Measurements from ENCODE around the gene CXXC5. TPM values are rescaled to one million over a fixed set of nuclear protein-coding genes. Genes with fewer than 3 reads are reported as not detected.
A peak's percentile ranks its signal among the peaks of the same experiment; 100 is the strongest.

Gene CXXC5
- polyA plus RNA-seq, 10 donors, result 64.9 to 86.7 (median 77.1) TPM

DNA sequence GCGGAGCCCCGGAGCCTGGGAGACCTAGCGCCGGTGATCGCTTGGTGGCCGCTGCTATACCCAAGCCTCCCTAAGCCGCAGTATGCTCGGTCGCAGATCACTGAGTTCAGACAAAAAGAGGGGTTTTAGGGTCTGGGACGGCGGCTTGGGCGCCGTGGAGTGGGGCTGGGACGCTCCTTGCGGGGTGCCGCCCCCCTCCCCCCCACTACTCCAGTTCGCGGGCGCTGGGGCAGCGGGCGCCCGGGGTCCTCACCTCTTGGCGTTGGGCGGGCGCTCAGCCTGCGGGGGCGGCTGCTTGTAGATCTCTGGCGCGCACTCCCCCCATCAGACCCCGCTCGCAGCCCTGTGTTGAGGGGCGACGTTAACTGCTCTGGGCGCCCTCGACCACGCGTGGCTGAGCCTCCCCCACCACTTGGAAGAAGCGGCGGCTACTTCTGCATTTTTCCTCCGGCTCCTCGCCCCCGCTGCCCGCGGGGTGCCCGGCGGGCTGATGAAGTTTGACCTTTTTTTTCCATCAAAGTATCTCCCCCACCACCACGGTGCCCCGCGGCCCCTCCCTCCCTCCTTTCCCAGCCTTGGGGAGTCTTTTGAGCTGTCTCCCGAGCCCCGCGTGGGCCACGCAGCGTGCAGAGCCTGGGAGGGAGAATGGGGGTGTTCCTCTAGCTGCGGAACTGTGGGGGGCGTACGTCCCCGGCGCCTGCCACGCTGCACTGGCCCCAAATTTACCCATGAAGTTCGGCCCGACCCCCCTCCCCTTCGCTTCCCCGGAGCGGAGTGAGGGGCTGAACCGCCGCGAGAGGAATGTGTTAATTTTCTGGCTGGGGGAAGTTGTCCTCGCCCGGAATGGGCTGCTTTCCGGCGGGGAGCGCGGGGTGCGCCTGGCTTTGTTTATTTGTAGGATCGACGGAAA is 1.2 kb downstream of the CXXC5 start:
- peak in 1 of 3 donors; percentile 79 for DNase-seq

DNA sequence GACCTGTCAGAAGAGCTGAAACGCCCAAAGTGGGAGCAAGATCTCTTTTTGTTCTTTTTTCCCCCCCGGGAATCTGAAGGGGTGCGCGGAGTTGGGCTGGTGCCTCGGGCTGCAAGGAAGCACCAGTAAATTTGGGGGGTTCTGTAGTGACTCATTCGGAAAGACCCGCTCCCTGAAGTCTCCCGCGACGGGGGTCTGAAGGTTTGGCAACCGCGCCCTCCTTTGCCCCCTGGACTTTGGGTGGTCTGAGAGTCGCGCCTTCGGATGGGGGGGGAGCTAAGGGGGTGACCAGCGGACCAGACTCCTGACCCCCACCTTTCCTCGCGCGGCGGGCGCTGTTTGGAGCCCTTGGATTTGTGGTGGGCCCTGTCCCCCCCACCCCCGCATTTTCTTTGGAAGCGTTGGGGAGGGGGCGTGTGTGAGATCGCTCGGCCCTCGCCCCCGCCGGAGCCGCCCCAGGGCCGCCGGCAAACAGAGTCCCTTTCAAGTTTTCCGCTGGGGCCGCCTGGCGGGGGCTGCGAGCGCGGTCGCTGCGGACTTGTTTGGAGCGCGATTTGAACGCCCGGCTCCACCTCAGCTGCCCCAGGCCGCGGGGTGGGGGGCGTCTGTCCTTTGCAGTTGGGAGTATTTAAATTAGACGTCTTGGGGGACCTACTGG is 2.0 kb downstream of the CXXC5 start:
- DNase-seq, result peak in 1 of 3 donors; percentile 70

DNA sequence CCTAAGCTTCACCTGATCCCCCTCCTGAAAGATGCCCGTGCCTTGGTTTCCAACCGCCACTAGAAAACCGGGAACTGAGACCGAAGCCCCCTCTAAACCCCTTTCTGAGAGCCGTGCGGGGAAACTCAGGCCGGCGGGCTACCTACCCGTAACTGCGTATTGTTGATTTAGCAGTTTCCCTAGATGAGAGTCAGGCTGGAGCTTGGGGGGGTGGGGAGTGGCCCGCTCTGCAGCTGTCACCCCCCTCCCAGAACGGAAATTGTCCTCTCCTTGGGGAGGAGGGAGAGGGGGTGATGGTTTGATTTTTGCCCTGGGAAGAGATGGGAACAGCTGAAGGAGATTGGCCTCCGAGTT is 2.5 kb downstream of the CXXC5 start:
- DNase-seq, result peak in 1 of 3 donors; percentile 61

DNA sequence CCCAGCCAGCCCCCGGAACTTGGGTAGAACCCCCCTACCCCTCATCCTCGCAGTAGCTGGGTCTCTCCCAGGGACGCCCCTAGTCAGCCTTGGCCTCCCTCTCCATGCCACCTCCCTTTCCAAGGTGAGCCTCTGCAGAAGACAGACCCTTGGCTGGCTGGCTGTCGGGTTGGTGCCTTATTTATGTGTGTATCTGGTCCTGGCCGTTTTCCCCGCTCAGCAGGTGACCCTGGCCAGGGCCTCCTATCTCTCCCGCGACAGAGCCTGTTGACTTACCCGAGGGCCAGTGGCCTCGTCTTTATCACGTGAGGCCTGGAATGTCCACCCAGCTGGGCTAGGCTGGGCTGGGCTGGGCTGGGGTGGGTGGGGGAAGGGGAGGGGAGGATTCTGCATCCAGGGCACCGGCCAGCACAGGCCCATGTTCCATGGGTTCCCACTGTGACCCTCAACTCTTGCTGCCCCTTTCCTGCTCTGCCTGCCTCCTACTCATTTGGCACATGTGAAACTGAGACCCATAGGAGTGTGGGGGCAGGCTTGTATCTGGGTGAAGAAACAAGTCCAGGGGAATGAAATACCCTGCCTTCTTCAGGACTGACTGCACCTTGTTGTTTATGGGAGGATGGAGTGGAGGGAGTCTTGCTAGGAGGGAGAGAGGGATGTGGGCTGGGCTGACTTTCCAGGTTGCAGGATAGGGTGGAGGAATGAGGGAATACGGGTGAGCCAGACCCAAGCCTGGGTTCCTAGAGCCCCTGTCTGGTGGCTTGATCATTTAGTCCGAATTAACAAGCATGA is 3.1 kb downstream of the CXXC5 start:
- DNase-seq, result peak in 2 of 3 donors; percentile 64 to 71

GRCh38 chr5:139651853-139652787 is 4.0 kb downstream of the CXXC5 start:
- DNase-seq, result peak in 2 of 3 donors; percentile 73 to 80

GRCh38 chr5:139652788-139653241 is 4.7 kb downstream of the CXXC5 start:
- DNase-seq, result no peak

DNA sequence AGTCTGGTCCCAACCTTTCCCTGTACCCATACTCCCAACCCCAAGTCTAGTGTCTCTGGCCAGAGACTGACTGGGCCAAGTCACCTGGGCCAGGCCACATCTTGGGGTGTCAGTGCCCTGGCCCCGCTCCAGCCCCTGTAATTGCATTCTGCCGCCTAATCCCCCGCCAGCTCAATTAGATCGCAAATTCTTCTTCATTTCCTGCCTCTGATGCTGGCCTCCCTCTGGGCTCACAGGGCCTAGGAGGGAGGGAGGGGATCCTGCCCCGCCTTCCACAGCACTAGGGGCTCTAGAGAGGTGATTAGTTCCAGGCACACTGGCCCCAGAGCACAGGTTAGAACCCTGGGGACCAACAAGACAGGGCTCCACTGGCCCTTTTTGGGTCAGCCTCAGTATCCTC is 5.5 kb downstream of the CXXC5 start:
- no peak for DNase-seq

GRCh38 chr5:139654464-139654863 is 6.3 kb downstream of the CXXC5 start:
- DNase-seq, result no peak

GRCh38 chr5:139654871-139655491 is 6.8 kb downstream of the CXXC5 start:
- no peak for DNase-seq

DNA sequence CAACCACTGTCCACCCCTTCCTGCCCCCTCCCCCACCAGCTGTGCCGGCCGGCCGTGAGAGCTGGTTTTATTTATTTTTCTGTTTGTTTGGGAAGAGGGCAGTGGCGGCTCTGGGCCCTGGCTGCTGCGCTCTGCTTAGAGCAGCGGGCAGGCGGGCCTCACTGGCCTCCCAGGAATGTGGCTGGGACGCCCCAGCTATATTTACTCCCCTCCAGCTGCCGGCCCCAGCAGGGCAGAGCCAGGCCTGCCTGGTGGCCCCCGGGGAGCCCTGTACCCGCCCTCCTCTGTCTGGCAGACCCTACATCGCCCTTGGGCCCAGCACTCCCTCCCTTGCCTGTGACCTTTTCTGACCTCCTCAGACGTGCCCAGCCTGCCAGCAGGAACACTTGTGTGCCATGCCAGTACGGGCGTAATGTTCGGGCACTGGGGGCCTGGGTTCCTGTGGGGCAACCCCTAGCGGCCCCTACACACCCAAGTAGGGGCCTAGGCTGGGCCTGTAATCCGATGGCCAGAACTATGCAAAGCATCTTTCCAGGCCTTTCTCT is 7.7 kb downstream of the CXXC5 start:
- peak in 1 of 3 donors; percentile 67 for DNase-seq

DNA sequence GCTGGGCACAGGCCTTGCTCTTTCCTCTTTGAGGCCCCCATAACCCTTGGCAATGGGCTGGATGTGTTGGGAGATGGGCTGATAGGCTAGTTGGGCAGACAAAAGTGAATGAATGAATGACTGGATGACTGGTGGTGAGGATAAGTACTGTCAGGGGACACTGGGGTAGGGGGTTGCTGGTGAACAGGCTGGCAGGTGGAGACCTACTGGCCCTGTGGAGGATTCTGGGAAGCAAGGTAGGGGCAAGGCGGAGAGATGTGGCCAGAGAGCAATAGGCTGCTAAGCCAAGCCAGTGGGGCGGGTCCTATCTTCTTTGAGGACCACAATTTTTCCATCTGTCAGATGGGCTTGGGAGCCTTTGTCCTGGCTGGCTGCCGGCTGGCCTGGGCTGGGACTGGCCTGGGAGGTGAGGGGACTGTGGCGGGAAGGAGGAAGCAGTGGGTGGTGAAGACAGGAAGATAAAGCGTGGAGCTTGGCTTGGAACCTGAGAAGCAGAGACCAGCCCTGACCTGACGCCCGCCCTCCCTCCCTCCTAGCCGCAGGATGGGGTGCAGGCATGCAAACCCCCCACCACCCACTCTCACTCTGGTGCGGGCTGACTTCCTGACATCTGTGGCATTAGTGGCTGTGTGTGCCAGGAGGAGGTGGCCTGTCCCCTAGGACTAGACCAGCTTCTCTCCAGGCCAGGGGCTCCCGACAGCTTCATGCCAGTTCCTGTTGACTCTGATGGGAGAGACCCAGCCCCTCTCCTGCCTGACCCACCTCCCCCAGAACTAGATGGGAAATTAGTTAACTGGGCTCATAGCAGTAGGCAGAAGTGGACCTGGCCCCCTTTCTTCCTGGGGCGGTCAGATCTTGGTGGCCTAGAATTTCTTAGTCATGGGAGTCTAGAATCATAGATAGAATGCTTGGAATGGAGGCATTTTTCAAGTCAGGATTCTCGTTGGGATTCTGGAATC is 9.5 kb downstream of the CXXC5 start:
- DNase-seq, result no peak

DNA sequence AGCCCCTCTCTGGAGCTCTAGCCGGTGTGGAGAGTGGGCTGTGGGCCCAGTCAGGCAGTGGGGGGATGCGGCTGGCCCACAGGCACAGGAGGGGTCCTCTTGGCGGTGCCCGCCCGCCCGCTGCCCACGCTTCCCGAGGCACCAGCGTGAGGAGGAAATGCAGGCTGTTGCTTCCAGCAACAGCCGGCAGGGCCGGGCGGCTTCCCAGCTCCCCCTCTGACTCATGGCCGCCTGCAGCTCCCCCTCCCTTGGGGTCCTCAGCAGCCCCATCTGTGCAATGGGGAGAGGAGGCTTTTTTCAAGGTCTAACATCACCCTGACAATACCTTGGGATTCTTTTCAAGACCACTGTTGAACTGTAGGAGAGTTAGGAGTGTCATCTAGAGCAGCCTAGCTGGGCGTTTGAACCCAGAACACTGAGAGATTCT is 10.4 kb downstream of the CXXC5 start:
- peak in 1 of 3 donors; percentile 52 for DNase-seq

- DNase-seq, result peak in 1 of 3 donors; percentile 83
Observed at GRCh38 chr5:139658928-139659667, 10.9 kb downstream of the CXXC5 start.

- peak in 1 of 3 donors; percentile 74 for DNase-seq
Observed at GRCh38 chr5:139659695-139660101, 11.5 kb downstream of the CXXC5 start.

- peak in 1 of 3 donors; percentile 78 for DNase-seq
Observed at GRCh38 chr5:139660105-139660922, 12.2 kb downstream of the CXXC5 start.

DNA sequence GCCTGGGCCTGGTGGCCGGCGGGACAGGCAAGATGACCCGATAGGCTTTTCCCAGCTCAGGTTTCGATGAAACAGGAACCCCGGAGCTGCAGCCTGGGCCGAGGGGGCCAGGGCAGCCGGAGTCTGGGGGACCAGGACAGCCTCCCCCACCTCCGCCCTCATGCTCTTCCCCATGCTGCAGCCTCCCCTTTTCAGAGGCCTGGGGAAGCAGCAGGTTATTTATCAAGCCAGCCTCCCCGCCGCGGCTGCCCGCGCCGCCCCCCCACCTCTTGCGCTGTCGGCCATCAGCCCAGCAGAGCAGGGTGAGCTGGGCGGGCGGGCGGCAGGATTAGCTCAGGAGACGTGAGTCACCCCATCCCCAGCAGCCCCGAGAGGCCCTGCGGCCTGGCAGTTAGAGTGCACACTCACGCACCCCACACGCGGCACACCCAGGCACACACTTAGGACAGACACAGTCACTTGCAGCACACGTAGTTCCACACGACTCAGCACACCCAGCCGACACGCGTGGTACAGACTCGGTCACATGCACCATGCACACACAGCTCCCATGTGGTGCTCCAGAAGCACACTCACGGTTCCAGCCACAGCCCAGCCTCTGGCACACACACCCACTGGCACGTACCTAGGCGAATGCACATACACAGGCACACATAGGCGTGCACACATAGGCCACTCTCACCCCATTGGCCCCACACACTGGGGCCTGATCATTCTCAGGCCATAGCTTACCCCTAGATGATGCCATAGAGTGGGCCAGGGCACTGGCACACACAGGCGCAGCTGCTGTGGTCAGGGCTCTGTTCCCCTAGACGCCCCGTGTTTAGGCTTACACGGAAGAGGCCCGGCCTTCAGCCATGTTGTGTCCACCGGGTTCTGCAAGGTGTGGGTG is 13.0 kb downstream of the CXXC5 start:
- peak in 2 of 3 donors; percentile 72 to 89 for DNase-seq
